IPS-18c (cell line): Measurements from ENCODE around the gene TUBB3.
A peak's percentile ranks its signal among the peaks of the same experiment; 100 is the strongest.
"Not testable (repeated sequence)": the region's sequence is repeated elsewhere in the genome, so short reads cannot be mapped to it uniquely, and the experiment has no call there.

Experiments
- H3K4me3 ChIP-seq: 2 replicates; pipeline ENCODE4 v1.7.0; 2013; ENCODE audit warnings: low read depth, mild to moderate bottlenecking, low read length, moderate library complexity; ENCODE audit not compliant: insufficient read depth
- H3K9me3 ChIP-seq: one replicate; pipeline ENCODE4 v1.6.1; 2013; ENCODE audit warnings: mild to moderate bottlenecking, low read length, moderate library complexity; ENCODE audit not compliant: control insufficient read depth, insufficient read depth

Gene TUBB3

GRCh38 chr16:89912627-89913026 lies 10.5 kb upstream of the TUBB3 start:
- Histone ChIP-seq H3K4me3 (no peak overlapping the region), H3K9me3 (no peaks in the 10 kb centered on the region)

GRCh38 chr16:89913408-89914387 lies 9.4 kb upstream of the TUBB3 start:
- no peak overlapping the region for H3K4me3 ChIP-seq
- no peaks in the 10 kb centered on the region for H3K9me3 ChIP-seq

- not testable (repeated sequence) for H3K4me3 ChIP-seq, H3K9me3 ChIP-seq
Measured at GRCh38 chr16:89914642-89915285, 8.4 kb upstream of the TUBB3 start.

GRCh38 chr16:89915303-89916232 lies 7.6 kb upstream of the TUBB3 start:
- Histone ChIP-seq H3K4me3 (no peak overlapping the region), H3K9me3 (no peaks in the 10 kb centered on the region)

GRCh38 chr16:89917773-89918452 lies 5.2 kb upstream of the TUBB3 start:
- Histone ChIP-seq H3K9me3 (no peaks in the 10 kb centered on the region), H3K4me3 (peak overlapping the region; percentile 52)

GRCh38 chr16:89918453-89919347 lies 4.4 kb upstream of the TUBB3 start, which contains the start of gene MC1R:
MC1R (plus strand) TSS chr16:89918862; CDS start chr16:89919259, 397 bp downstream.
- H3K4me3 ChIP-seq = peak within 1 kb of the TSS; percentile 52
- no peaks in the 10 kb centered on the region for H3K9me3 ChIP-seq

DNA sequence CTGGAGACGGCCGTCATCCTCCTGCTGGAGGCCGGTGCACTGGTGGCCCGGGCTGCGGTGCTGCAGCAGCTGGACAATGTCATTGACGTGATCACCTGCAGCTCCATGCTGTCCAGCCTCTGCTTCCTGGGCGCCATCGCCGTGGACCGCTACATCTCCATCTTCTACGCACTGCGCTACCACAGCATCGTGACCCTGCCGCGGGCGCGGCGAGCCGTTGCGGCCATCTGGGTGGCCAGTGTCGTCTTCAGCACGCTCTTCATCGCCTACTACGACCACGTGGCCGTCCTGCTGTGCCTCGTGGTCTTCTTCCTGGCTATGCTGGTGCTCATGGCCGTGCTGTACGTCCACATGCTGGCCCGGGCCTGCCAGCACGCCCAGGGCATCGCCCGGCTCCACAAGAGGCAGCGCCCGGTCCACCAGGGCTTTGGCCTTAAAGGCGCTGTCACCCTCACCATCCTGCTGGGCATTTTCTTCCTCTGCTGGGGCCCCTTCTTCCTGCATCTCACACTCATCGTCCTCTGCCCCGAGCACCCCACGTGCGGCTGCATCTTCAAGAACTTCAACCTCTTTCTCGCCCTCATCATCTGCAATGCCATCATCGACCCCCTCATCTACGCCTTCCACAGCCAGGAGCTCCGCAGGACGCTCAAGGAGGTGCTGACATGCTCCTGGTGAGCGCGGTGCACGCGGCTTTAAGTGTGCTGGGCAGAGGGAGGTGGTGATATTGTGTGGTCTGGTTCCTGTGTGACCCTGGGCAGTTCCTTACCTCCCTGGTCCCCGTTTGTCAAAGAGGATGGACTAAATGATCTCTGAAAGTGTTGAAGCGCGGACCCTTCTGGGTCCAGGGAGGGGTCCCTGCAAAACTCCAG lies 3.4 kb upstream of the TUBB3 start:
- Histone ChIP-seq H3K9me3 (no peaks in the 10 kb centered on the region), H3K4me3 (no peak overlapping the region)

- no peaks in the 10 kb centered on the region for H3K9me3 ChIP-seq
- H3K4me3 ChIP-seq = no peak overlapping the region
Measured at GRCh38 chr16:89920723-89921122, 2.4 kb upstream of the TUBB3 start.

DNA sequence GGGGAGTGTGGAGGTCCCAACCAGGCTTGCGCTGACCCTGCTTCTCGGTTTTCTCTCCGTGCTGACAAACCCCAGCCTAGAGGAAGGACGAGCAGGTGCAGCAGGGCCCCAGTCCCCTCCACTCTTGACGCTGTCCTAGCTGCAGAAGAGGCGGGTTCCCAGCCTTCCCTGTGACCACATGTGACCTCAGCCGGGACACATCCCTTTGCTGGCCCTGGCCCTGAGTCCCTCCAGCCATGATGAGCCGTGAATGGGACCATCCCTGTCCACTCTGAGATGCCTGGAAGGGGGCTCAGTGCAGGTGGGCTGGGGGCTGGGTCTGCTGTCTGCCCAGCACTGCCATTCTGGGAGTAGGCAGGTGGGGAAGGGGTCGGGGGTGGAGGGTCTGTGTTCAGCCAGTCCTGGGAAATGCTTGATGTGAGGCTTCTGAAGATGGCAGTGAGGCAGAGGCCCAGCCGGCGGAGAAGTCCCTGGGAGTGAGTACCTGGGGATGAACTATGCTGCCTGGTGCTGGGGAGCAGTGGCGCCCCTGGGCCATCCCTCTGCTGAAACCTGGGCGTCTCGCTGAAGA lies 1.9 kb upstream of the TUBB3 start:
- no peak overlapping the region; the same call in 1 of the 2 replicates for H3K4me3 ChIP-seq

GRCh38 chr16:89921702-89922476 lies 1.3 kb upstream of the TUBB3 start:
- no peaks in the 10 kb centered on the region for H3K9me3 ChIP-seq
- peak overlapping the region; percentile 47 for H3K4me3 ChIP-seq

More for the DNA sequence above, 1.9 kb upstream of the TUBB3 start:
- H3K9me3 ChIP-seq = no peaks in the 10 kb centered on the region

DNA sequence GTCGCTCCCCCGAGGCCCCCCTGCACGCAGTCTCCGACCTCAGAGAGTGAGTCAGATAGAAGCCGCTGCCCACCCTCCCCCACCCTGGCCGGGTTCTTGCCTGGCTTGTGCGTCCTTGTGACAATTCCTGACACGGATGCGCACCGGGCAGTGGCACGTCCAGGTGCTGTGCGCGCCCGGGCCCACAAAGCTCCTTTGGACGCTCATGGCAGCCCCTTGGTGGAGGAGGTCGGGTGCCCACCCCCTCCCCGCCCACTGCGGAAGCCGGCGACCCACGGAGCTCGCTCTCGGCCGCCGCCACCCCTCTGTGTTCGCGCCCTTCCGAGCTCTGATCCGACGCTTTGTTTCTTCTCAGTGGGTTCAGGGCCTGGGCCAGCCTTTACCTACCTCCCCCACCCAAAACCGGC lies 662 bp upstream of the TUBB3 start:
- Histone ChIP-seq H3K9me3 (no peaks in the 10 kb centered on the region), H3K4me3 (peak overlapping the region; percentile 47)

DNA sequence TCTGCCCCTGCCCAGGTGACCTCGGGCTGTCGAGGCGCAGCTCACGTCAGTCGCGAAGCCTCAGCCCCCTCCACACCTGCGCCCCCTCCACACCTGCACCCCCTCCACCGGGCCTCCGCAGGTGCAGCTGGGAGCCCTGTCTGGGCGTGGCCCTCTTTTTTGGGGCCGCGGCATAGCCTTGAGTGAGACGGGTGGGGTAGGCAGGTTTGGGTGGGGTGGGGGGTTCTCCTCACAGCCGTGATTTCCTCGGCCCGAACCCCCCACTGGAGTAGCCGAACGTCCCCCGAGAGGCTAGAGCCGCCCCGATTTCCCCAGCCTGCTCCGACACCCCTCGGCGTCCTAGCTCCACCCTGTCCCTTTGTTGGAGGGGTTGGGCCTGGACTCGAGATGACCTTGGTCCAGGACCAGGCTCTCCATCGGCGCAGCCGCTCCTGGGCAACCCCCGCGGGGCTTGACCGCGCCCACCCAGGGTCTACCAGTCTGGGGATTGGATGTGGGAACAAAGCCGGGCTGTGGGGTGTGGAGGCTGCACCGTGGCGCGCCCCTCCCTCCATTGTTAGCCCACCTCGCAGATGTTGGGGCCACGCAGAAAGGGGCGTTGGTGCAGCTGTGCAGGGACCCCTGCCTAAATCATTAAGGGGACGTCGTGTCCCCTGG lies 626 bp downstream of the TUBB3 start:
- Histone ChIP-seq H3K4me3 (peak overlapping the region; percentile 61), H3K9me3 (no peaks in the 10 kb centered on the region)

DNA sequence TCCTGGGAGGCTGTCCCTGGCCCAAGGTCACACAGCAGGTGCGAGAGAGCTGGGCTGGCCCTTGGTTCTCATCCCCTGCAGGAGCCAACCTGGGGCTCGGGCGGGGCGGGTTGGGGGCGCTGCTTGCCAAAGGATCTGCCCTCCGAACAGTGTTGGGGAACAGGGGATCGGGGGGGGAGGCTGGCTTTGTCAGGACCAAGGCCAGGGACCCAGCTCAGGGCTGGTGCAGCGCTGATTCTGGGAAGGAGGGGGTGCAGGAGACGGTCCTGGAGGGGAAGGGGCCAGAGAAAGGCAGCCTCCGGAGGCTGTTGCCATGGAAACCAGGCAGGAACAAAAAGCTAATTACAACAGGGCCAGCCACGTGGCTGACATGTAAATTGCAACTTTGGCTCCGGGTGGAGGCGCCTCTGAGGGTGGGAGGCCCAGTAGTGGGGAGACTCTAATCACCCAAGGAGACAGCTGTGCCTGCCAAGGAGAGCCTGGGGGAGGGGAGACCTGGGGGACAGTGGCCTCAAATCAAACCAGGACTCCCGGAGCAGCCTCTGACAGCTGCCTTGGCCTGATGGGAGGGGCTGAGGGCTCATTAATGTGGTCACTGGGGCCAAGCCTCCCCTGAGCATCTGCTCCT lies 1.3 kb downstream of the TUBB3 start:
- Histone ChIP-seq H3K4me3 (peak overlapping the region; percentile 61), H3K9me3 (no peaks in the 10 kb centered on the region)
